Measurements from ENCODE around the gene ANXA2R.

Gene ANXA2R

GRCh38 chr5:43036856-43037635 is 3.1 kb downstream of the ANXA2R start:
- H3K79me1 ChIP-seq (ENCODE audit: low read depth, low read length): no peaks in the 10 kb centered on the region
- DNase-seq (ENCODE audit: low spot score): no peak
- no peak overlapping the region for H2BK120ac ChIP-seq (ENCODE audit: low read depth, low read length)
- H2AK5ac ChIP-seq (ENCODE audit: low read depth, low read length): no peak overlapping the region
- no peak overlapping the region for H3K9ac ChIP-seq (ENCODE audit: low read depth, low read length, poor library complexity)
- peaks cover 2 to 9% of the 10 kb centered on the region in 2 donors for H3K4me1 ChIP-seq (ENCODE audit: control insufficient read depth in 2 of 2, insufficient read depth in 1 of 2, low read depth in 1 of 2, low read length in 2 of 2)
- H2BK5ac ChIP-seq (ENCODE audit: low read length): no peak overlapping the region
- peaks cover 0 to 80% (median 25%) of the 10 kb centered on the region in 3 experiments for H3K27me3 ChIP-seq (ENCODE audit: control insufficient read depth in 3 of 3, insufficient read depth in 3 of 3, low read depth in 1 of 3, low read length in 3 of 3)
- no peak overlapping the region for H3K4me3 ChIP-seq (ENCODE audit: low read length in 2 of 2)
- H2AFZ ChIP-seq (ENCODE audit: low read length): no peak overlapping the region
- no peak overlapping the region for H3K4ac ChIP-seq (ENCODE audit: low read length)
- H3K23ac ChIP-seq (ENCODE audit: low read depth, low read length, poor library complexity): no peak overlapping the region
- no peak overlapping the region for H2BK15ac ChIP-seq (ENCODE audit: low read length)
- no peak overlapping the region for H3K27ac ChIP-seq (replicated peaks; ENCODE audit: low read length)
- no peak overlapping the region for H3K18ac ChIP-seq (ENCODE audit: low read length)
- no peaks in the 10 kb centered on the region for H3K36me3 ChIP-seq (replicated peaks in 1 of 2; ENCODE audit: control insufficient read depth in 2 of 2, insufficient read depth in 2 of 2, low read length in 2 of 2)
- no peak overlapping the region for H3K14ac ChIP-seq (ENCODE audit: low read length)
- no peak overlapping the region for H2BK12ac ChIP-seq (ENCODE audit: low read length)
- H3K4me2 ChIP-seq (ENCODE audit: insufficient read depth, low read length, poor library complexity, severe bottlenecking): no peak overlapping the region
- WGBS, 2 donors (ENCODE audit: extremely low coverage in 2 of 2, insufficient read length in 2 of 2, insufficient replicate concordance in 1 of 2): no CpG with 5 or more reads among the region's 36 CpGs
- H4K91ac ChIP-seq (ENCODE audit: low read depth, low read length, poor library complexity): no peak overlapping the region
- no peak overlapping the region for H4K8ac ChIP-seq (ENCODE audit: low read depth, low read length)
- peaks cover 0 to 7% of the 10 kb centered on the region in 2 donors for H3K9me3 ChIP-seq (replicated peaks in 1 of 2; ENCODE audit: control insufficient read depth in 2 of 2, insufficient read depth in 1 of 2, low read depth in 1 of 2, low read length in 2 of 2)

DNA sequence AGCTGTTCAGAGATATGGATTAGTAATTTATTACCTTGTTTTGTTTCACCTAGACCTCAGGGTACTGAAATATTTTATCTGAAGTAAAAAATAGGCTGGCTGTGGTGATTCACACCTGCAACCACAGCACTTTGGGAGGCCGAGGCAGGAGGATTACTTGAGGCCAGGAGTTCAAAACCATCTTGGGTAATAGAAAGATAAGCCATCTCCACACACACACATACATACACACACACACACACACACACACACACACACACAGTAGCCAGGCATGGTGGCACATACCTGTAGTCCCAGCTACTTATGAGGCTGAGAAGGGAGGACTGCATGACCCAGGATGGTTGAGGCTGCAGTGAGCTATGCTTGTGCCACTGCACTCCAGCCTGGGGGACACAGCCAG is 3.7 kb downstream of the ANXA2R start:
- Histone ChIP-seq H3K36me3 (replicated peaks in 1 of 2; ENCODE audit: control insufficient read depth in 2 of 2, insufficient read depth in 2 of 2, low read length in 2 of 2) (no peaks in the 10 kb centered on the region), H3K27me3 (ENCODE audit: control insufficient read depth in 3 of 3, insufficient read depth in 3 of 3, low read depth in 1 of 3, low read length in 3 of 3) (peaks cover 0 to 74% (median 25%) of the 10 kb centered on the region in 3 experiments), H2BK15ac (ENCODE audit: low read length) (no peak overlapping the region), H3K9ac (ENCODE audit: low read depth, low read length, poor library complexity) (no peak overlapping the region), H3K14ac (ENCODE audit: low read length) (no peak overlapping the region), H4K91ac (ENCODE audit: low read depth, low read length, poor library complexity) (no peak overlapping the region), H2AFZ (ENCODE audit: low read length) (no peak overlapping the region), H2BK120ac (ENCODE audit: low read depth, low read length) (no peak overlapping the region), H3K4me1 (ENCODE audit: control insufficient read depth in 2 of 2, insufficient read depth in 1 of 2, low read depth in 1 of 2, low read length in 2 of 2) (peaks cover 2 to 7% of the 10 kb centered on the region in 2 donors), H3K23ac (ENCODE audit: low read depth, low read length, poor library complexity) (no peak overlapping the region), H3K27ac (replicated peaks; ENCODE audit: low read length) (no peak overlapping the region), H3K79me1 (ENCODE audit: low read depth, low read length) (no peaks in the 10 kb centered on the region), H2BK12ac (ENCODE audit: low read length) (no peak overlapping the region), H2AK5ac (ENCODE audit: low read depth, low read length) (no peak overlapping the region), H4K8ac (ENCODE audit: low read depth, low read length) (no peak overlapping the region), H2BK5ac (ENCODE audit: low read length) (no peak overlapping the region), H3K4ac (ENCODE audit: low read length) (no peak overlapping the region), H3K4me3 (ENCODE audit: low read length in 2 of 2) (no peak overlapping the region), H3K4me2 (ENCODE audit: insufficient read depth, low read length, poor library complexity, severe bottlenecking) (no peak overlapping the region), H3K9me3 (replicated peaks in 1 of 2; ENCODE audit: control insufficient read depth in 2 of 2, insufficient read depth in 1 of 2, low read depth in 1 of 2, low read length in 2 of 2) (peaks cover 0 to 7% of the 10 kb centered on the region in 2 donors), H3K18ac (ENCODE audit: low read length) (no peak overlapping the region)
- WGBS, 2 donors (ENCODE audit: extremely low coverage in 2 of 2, insufficient read length in 2 of 2, insufficient replicate concordance in 1 of 2): no CpG with 5 or more reads among the region's 1 CpG
- DNase-seq (ENCODE audit: low spot score): no peak

GRCh38 chr5:43034591-43034968 is 5.5 kb downstream of the ANXA2R start:
- Histone ChIP-seq H2BK12ac (ENCODE audit: low read length) (no peak overlapping the region), H3K9ac (ENCODE audit: low read depth, low read length, poor library complexity) (no peak overlapping the region), H3K18ac (ENCODE audit: low read length) (no peak overlapping the region), H3K79me1 (ENCODE audit: low read depth, low read length) (no peaks in the 10 kb centered on the region), H4K91ac (ENCODE audit: low read depth, low read length, poor library complexity) (no peak overlapping the region), H3K4me2 (ENCODE audit: insufficient read depth, low read length, poor library complexity, severe bottlenecking) (no peak overlapping the region), H3K9me3 (replicated peaks in 1 of 2; ENCODE audit: control insufficient read depth in 2 of 2, insufficient read depth in 1 of 2, low read depth in 1 of 2, low read length in 2 of 2) (peaks cover 0 to 7% of the 10 kb centered on the region in 2 donors), H2BK5ac (ENCODE audit: low read length) (no peak overlapping the region), H4K8ac (ENCODE audit: low read depth, low read length) (no peak overlapping the region), H3K4me1 (ENCODE audit: control insufficient read depth in 2 of 2, insufficient read depth in 1 of 2, low read depth in 1 of 2, low read length in 2 of 2) (peaks cover 0 to 3% of the 10 kb centered on the region in 2 donors), H3K27me3 (ENCODE audit: control insufficient read depth in 3 of 3, insufficient read depth in 3 of 3, low read depth in 1 of 3, low read length in 3 of 3) (peaks cover 0 to 56% (median 20%) of the 10 kb centered on the region in 3 experiments), H3K36me3 (replicated peaks in 1 of 2; ENCODE audit: control insufficient read depth in 2 of 2, insufficient read depth in 2 of 2, low read length in 2 of 2) (no peaks in the 10 kb centered on the region), H3K23ac (ENCODE audit: low read depth, low read length, poor library complexity) (no peak overlapping the region), H2BK120ac (ENCODE audit: low read depth, low read length) (no peak overlapping the region), H3K4me3 (ENCODE audit: low read length in 2 of 2) (no peak overlapping the region), H3K4ac (ENCODE audit: low read length) (no peak overlapping the region), H3K27ac (replicated peaks; ENCODE audit: low read length) (no peak overlapping the region), H2AFZ (ENCODE audit: low read length) (no peak overlapping the region), H2AK5ac (ENCODE audit: low read depth, low read length) (no peak overlapping the region), H3K14ac (ENCODE audit: low read length) (no peak overlapping the region), H2BK15ac (ENCODE audit: low read length) (no peak overlapping the region)
- no CpG with 5 or more reads among the region's 5 CpGs for WGBS, 2 donors (ENCODE audit: extremely low coverage in 2 of 2, insufficient read length in 2 of 2, insufficient replicate concordance in 1 of 2)
- no peak for DNase-seq (ENCODE audit: low spot score)

DNA sequence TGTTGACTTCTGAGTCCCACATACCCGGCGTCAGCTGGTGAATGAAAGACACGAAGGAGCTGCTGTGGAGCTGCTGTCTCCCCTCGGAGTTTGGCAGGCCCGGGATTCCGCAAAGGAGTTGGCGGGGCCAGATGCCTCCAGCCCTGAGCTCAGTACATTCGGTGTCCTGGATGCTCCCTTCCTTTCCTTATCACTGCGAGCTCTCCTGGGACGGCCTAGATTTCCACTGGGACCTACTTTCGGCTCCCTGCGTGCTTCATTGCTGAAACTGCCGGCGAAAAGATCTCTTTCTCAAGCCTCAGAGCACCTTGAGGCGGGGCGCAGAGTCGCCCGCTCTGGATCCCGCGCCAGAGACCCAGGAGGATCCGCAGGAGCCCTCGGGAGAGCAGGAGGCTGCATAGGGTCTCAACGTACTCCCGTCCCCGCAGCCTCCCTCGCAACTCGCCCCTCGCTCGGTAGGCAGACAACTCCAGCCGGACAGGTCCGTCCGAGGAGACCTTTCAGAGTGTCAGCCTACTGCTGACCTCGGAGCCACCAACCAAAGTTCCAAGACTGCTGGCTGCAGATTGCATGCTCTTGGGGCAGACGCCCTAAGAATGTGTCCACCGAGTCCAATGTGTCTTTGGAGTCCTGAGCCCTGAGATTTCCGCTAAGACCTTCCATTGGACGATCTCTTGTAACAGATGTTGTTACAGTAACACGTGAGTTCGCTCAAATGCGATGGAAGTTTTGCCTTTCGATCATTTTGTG is 6.1 kb downstream of the ANXA2R start:
- WGBS, 2 donors (ENCODE audit: extremely low coverage in 2 of 2, insufficient read length in 2 of 2, insufficient replicate concordance in 1 of 2): no CpG with 5 or more reads among the region's 41 CpGs
- H3K27me3 ChIP-seq (ENCODE audit: control insufficient read depth in 3 of 3, insufficient read depth in 3 of 3, low read depth in 1 of 3, low read length in 3 of 3): peaks cover 0 to 52% (median 18%) of the 10 kb centered on the region in 3 experiments
- H3K4me2 ChIP-seq (ENCODE audit: insufficient read depth, low read length, poor library complexity, severe bottlenecking): peak overlapping the region; percentile 31
- no peak overlapping the region for H3K9ac ChIP-seq (ENCODE audit: low read depth, low read length, poor library complexity)
- no peak overlapping the region for H3K14ac ChIP-seq (ENCODE audit: low read length)
- no peak overlapping the region for H4K91ac ChIP-seq (ENCODE audit: low read depth, low read length, poor library complexity)
- H2BK12ac ChIP-seq (ENCODE audit: low read length): no peak overlapping the region
- no peak overlapping the region for H3K4ac ChIP-seq (ENCODE audit: low read length)
- no peaks in the 10 kb centered on the region for H3K4me1 ChIP-seq (ENCODE audit: control insufficient read depth in 2 of 2, insufficient read depth in 1 of 2, low read depth in 1 of 2, low read length in 2 of 2)
- no peak overlapping the region for H2BK120ac ChIP-seq (ENCODE audit: low read depth, low read length)
- H2BK5ac ChIP-seq (ENCODE audit: low read length): no peak overlapping the region
- H3K4me3 ChIP-seq (ENCODE audit: low read length in 2 of 2): no peak overlapping the region
- no peaks in the 10 kb centered on the region for H3K36me3 ChIP-seq (replicated peaks in 1 of 2; ENCODE audit: control insufficient read depth in 2 of 2, insufficient read depth in 2 of 2, low read length in 2 of 2)
- no peak overlapping the region for H2AK5ac ChIP-seq (ENCODE audit: low read depth, low read length)
- no peaks in the 10 kb centered on the region for H3K79me1 ChIP-seq (ENCODE audit: low read depth, low read length)
- no peak overlapping the region for H3K27ac ChIP-seq (replicated peaks; ENCODE audit: low read length)
- DNase-seq (ENCODE audit: low spot score): no peak
- peak overlapping the region; percentile 16 for H3K18ac ChIP-seq (ENCODE audit: low read length)
- H3K9me3 ChIP-seq (replicated peaks in 1 of 2; ENCODE audit: control insufficient read depth in 2 of 2, insufficient read depth in 1 of 2, low read depth in 1 of 2, low read length in 2 of 2): peaks cover 0 to 7% of the 10 kb centered on the region in 2 donors
- H3K23ac ChIP-seq (ENCODE audit: low read depth, low read length, poor library complexity): no peak overlapping the region
- no peak overlapping the region for H2AFZ ChIP-seq (ENCODE audit: low read length)
- no peak overlapping the region for H4K8ac ChIP-seq (ENCODE audit: low read depth, low read length)
- H2BK15ac ChIP-seq (ENCODE audit: low read length): no peak overlapping the region
